Activated naive CD4-positive, alpha-beta T cell treated with Interleukin-2 at 50 U/mL for 16 hours (primary cell): ENCODE data around the gene LRP2BP.

Experiments
- DNase-seq: peaks from one replicate; pipeline ENCODE4 v3.0.0-alpha.2; 2020

The LRP2BP gene

DNA sequence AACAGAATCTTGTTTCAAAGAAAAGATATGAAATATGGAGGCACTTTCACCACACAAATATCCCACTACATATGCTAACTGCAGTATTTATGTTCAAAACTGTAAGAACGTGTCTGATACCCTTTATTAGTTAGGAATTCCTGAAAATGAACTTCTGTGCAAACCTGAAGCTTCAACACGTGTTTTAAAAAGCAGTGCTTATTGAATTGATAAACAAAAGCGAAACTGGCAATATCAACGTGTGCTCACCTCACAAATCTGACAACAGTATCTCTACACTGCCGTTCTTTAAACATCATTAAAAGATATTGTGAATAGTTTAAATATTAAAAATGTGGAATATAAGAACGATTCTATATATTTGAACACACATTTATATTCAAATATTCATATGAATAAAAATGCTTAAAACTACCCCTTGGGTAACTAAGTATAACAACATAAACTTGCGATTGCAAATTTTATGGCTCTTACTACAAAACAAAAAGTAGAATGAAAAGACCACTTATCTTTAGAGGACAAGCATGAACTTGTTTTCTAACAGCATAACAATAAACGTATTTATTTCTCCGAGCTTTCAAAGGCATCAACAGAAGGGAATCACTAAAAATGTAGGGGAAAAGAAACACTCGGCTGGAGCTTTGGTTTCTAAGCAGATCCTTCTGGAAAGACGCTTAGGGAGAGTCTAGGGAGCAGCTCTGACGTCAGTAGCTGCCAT, at the start of gene LRP2BP:
TSS of gene LRP2BP (minus strand) at position 687 of the 718 bp plus-strand sequence. CDS start 17,738 bp downstream, outside the sequence.
- DNase-seq: no peak

DNA sequence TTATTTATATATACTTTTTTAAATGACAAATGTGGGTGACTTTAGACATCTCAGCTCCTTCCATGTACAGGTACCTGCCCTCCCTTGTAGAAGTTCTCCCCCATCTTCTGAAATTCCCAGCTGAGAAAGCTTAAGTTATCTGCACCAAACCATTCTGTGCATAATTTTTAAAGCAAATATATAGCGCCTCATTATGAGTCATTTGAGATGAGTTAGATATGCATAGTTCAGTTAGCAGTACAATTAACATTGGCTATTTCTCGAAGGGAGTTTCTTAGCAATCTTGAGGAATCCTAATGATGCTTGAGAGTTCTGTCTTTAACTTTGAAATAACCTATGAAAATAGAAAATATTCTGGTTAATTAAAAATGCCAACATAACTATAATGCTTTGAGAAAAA, 49.5 kb upstream of the LRP2BP start:
- DNase-seq: no peak

DNA sequence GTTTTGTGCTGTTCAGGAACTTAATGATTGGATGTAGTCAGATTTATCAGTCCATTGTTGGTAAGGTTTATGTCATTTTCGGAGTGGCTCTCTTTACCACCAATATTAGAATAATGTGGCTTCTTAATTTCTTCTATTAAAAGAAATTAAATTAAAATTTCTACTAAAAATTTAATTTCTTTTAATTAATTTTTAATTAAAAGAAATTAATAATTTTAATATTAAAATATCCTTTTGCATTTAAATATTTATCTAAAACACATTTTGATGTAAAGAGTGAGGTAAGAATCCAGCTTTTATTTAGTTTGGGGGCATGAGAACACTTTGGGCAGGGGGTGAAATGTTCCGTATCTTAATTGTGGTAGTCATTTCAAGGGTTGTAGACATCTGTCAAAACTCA, 45.8 kb upstream of the LRP2BP start:
- DNase-seq: no peak

DNA sequence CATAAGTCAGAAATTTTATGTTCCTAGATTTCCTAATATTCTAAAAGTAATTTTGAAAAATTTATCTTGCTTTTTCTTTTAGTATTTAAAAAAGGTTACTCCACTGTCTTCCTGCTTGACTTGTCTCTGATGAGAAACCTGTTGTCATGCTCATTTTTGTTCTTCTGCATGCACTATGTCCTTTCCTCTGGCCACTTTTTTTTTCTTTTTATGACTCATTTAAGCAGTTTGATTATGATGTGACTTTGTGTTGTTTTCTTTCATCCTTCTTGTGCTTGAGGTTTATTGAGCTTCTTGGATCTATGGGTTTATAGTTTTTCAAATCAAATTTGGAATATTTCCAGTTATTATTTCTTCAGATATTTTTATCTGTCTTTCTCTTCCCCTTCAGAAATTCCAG, 42.1 kb upstream of the LRP2BP start:
- no peak for DNase-seq

DNA sequence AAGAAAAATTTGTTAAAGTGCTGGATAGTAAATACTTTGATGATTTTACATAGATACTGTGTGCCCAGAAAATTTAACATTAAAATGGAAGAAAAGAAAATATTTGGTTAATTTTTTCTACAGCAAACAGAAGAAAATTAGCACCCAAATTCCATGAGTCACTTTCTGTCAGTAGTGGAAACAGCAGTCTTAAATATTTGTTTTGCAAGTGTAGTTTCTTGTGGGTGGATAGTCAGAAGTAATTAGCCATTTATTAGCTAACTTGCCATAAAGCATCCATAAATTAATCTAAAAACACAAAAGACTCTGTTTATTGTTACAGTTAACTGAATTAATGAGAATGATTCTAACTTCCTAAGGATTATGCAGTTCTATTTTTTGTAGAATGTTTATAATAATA, 39.7 kb upstream of the LRP2BP start:
- no peak for DNase-seq

DNA sequence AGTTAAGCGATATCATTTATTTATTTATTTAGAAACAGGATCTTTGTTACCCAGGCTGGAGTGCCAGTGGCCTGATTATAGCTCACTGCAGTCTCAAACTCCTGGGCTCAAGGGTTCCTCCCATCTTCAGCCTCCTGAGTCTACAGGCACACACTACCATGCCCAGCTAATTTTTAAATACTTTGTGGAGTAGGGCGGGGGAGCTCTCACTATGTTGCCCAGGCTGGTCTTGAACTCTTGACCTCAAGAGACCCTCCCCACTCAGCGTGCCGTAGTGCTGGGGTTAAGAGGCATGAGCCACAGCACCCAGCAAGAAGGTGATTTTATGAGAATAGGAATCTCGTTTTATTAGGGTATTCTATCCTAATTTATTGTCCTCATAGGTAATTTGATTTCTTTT, 33.9 kb upstream of the LRP2BP start:
- DNase-seq: no peak

DNA sequence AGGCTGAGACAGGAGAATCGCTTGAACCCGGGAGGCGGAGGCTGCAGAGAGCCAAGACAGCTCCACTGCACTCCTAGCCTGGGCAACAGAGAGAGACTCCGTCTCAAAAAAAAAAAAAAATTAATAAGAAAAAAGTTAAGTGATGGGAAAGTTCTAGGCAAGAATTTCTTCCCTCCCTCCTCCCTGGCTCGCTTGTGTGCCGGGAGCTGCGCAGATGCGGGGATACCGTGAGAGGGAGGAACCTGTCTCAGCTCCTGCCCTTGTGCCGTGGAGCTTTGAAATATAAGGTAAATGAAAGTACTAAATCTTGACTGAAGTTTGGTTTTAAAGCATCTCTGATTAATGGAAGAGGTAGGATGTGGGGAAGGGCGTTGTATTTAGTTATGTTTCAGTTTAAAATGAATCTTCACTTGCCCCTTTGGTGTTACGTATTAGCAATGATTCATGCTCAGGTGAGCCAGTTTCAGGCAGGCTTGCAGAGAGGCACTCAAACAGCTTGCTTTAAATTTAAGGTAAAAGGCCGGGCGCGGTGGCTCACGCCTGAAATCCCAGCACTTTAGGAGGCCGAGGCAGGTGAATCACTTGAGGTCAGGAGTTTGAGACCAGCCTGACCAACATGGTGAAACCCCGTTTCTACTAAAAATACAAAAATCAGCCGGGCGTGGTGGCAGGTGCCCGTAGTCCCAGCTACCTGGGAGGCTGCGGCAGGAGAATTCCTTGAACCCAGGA, 31.4 kb upstream of the LRP2BP start:
- no peak for DNase-seq

DNA sequence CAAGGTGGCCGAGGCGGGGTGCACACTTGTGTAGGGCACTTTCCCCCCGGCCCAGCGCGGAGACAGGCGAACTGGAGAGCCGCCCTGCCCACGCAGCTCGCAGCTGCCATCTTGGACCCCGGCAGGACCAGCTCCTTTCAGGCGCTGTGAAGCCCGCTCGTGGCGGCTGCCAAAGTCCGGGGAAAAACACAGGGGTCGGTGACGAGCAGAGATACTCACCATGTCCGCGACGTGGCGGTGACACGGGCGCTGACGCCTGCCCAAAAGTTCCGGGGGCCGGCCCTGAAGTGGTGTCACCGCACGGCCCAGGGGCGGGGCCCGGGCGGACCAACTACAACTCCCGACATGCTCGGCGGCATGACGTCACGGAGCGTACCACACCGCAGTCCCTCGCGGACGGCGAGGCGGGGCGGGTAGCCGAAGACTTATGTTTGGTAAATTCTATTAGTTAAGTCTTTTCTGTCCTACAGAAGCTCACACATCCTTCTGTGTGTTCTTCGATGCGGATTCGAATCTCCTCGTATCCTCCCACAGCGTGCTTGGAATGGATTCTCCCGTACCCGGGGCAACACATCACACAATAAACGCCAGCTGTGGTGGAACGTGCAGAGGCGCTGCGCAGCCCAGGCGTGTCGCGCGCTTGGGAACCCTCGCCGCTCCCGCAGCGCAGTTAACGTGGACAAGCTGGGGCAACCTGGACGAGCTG, 30.1 kb upstream of the LRP2BP start, which contains the start of gene UFSP2:
TSS of gene UFSP2 (minus strand) at position 318 of the 706 bp plus-strand sequence. CDS start at position 222, 96 bp downstream.
- peak; percentile 85 for DNase-seq

DNA sequence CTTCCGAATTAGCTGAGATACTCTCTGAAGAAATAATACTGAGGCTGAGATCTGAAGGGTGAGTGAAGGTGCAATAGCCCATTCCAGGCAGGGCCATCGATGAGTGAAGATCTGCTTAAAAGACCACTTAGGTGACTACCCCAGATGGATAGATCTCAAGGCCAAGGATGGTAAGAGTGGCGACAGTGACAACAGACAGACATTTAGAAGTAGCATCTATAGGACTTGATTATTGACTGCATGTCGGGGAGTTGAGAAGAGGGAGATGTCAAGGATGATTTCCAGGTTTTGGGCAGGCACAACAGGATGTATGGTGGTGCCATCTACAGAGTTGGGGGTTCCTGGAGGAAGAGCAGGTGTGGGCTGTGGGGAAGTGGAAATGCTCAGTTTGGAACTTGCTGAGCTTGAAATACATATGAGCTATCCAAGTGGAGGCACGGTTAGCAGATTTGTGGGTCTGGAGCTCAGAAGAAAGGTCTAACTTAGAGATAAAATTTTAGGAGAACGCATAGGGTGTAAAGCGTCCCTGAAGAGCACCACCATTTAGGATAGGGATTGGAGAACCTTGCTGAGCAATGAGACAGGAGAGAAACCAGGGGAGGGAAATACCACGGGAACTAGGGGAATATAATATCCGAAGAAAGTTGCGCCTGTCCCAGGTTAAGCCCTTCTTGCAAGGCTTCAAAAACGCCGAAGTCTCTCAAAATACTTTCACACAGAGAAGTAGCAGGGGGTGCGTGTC, 29.4 kb upstream of the LRP2BP start:
- no peak for DNase-seq

DNA sequence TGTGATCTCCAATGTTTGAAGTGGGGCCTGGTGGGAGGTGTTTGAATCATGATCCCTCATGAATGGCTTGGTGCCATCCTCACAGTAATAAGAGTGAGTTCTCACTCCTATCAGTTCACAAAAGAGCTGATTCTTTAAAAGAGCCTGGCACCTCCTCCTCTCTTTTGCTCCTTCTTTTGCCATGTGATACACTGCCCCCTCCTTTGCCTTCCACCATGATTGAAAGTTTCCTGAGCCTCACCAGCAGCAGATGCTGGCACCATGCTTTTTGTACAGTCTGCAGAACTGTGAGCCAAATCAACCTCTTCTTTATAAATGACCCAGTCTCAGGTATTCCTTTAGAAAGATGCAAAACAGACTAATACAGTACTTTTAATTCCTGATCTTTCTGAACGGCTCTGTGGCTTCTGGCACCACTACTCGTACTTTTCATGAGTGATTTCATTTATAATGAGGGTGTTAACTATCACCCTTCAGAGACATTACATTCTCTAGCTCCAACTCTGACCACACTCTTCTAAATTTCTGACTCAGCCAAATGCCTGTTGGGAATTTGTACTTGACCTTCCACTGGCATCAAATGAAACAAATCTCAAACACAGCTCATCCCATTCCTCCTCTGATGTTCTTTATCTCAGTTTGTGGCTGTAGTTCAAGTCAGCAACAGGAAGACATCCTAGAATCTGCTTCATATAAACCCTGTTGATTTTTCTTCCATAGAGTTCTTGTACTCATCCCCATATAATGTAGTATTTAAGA, 25.8 kb upstream of the LRP2BP start:
- no peak for DNase-seq

DNA sequence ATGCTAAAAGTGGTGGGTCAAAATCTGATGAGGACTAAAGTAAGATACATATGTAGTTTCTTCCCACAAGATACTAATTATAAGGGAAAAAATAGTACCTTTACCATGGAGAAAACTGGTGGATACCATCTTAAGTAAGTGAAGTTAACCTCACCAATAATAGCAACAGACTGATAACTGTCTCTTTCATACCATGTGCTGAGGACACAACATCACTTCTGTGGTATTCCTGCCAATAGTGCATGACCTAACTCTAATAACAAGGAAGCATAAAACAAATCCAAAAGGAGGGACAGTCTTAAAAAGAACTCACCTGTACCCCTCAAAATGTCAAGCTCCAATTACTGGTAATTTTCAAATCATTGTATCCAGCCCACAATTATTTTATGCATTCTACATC, 21.2 kb upstream of the LRP2BP start:
- DNase-seq: no peak

DNA sequence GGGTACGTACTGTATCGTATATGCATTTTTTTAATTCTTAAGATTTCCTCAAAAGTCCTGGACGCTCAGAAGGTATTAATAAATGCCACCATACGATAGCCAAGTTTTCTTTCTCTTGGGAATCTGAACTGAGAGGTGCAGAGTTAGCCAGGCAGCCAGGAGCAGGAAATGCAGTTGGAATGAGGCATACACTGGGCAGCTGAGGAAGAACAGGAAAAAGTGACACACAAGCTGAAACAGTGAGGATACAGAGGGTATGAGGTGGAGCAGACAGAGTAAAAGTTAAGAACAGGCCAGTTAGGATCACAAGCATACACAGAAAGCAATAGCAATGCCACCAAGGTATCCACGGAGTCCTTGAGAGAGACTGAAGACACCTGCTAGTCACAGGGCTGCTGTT, 16.7 kb upstream of the LRP2BP start:
- no peak for DNase-seq

DNA sequence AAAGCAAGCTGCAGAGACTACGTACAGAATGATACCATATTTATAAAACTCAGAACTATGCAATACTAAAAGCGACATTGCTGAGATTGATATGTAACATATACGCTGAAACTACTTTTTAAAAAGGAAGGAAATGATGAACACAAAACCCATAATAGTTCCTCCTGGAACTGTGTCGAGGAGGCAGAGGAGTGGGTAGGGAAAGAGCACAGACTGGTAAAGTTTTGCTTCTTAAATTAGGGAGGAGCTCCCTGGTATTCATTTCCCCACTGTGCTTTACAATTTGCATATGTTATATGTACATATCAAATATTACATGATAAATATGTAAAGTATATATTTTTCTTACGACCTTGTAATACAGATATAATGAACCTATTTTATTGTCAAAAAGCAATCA, 16.1 kb upstream of the LRP2BP start:
- DNase-seq: no peak

DNA sequence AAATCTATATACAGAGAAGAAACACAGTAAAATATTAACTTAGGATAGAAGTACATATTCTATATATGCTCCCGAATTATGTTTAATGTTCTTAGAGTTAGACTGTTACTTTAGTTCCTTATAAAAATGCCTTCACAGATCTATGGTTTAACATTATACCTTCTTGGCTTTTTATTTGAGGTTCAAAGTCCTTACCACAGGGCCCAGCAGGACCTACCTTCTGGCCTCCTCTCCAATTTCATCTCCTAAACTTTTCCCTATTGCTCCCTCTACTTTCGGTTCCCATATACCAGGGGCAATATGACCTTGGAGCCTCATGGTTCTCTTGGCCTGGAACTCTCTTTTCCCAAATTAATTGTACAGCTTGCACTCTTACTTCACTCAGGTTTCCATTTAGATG, 12.7 kb upstream of the LRP2BP start:
- DNase-seq: no peak

DNA sequence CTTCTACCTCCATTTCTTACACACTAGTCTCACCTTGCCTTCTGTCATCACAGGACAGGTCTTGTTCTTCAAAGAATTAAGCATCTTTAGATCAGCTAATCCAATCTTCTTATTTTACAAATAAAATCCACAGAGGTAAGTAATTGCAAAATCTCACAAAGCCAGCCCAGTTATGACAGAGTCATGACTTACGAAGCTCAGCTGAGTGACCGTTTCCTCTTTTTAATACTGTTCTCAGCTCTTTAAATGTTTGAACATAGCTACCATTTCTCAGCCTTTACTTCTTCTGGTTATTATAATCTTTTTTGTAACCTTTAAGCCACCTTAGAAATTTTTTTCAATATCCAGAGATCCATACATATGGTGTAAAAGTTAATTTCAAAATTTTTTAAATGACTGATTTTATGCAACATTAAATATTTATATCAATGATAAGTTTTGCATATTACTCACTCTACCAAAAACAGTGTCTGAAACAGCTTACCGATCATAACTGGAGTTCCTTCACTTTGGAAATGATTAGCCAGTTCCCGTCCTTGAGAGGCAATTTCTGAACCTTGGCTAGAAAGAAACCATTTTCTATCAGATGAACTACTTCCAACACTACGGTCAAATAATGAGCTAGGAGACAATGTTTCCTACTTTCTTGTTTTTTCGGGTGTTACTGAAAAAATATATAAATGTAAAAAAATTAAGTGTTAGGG, 9.7 kb upstream of the LRP2BP start:
- no peak for DNase-seq

DNA sequence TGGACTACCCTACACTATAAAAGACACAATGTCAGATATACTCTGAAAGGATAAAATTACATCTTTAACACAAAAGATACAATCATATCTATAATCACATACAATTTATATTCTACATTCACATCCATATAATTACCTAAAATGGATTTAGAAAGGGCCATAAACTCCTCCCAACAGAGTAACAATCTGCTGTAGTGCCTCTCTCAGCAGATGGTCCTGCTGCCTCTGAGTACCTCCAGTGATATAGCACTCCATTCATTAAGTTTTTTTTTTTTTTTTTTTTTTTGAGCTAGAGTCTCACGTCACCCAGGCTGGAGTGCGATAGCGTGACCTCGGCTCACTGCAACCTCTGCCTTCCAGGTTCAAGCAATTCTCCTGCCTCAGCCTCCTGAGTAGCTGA, 8.3 kb upstream of the LRP2BP start:
- no peak for DNase-seq

DNA sequence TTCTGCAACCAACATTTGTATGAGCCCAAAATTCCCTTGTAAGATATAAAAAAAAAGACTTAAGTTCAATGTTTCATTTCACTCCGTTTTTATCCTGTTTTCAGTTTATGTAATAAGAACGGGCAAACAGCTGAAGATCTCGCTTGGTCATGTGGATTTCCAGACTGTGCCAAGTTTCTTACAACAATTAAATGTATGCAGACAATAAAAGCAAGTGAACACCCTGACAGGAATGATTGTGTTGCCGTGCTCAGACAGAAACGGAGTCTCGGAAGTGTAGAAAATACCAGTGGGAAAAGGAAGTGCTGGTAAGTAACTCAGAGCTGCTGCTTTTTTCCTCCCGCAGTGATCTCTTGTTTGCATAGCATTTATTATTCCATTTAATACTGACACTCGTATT, 3.7 kb upstream of the LRP2BP start:
- DNase-seq: no peak

DNA sequence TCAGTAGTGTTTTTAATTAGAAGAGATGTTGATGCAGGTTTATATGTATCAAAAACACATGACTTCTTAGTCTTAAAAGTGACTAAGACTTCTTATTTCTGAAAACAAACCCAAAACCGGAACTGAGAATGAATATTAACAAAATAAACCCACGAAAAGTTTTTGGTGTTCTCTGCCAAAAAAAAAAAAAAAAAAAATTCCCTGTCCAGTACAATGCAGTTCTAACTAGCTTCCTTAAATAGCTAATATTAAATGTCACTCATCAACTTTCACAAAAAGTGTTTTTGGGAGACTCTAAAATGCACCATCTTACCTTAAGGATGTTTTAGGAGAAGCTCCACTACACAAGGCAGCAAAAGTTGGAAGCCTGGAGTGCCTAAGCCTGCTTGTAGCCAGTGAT, 2.9 kb upstream of the LRP2BP start:
- DNase-seq: no peak

DNA sequence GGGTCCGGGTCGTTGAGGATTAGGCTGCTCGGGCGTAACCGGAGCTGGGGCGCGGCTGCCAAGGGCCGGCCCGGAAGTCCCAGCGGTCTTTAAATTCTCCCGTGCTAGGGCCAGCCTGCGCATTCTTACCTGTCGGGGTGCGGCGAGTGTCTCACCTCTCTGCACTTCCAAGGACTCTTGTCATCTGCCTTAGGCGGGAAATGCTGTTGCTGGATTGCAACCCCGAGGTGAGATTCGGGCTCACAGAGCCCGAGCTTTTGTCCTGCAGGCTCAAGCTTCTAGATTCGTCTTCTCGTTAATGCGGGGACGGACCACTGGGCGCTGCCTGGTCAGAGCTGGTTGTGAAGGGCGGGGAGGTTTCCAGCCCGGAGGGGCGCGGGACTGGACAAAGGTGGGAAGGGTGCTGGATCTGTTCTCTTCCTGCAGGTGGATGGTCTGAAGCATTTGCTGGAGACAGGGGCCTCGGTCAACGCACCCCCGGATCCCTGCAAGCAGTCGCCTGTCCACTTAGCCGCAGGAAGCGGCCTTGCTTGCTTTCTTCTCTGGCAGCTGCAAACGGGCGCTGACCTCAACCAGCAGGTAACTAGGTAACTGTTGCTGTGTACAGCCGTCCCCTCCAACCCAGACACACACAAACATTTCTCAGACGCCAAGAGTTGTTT, 1.1 kb upstream of the LRP2BP start, which contains the start of gene ANKRD37:
TSS of gene ANKRD37 (plus strand) at position 118 of the 662 bp plus-strand sequence. CDS start at position 201, 83 bp downstream.
- no peak for DNase-seq

DNA sequence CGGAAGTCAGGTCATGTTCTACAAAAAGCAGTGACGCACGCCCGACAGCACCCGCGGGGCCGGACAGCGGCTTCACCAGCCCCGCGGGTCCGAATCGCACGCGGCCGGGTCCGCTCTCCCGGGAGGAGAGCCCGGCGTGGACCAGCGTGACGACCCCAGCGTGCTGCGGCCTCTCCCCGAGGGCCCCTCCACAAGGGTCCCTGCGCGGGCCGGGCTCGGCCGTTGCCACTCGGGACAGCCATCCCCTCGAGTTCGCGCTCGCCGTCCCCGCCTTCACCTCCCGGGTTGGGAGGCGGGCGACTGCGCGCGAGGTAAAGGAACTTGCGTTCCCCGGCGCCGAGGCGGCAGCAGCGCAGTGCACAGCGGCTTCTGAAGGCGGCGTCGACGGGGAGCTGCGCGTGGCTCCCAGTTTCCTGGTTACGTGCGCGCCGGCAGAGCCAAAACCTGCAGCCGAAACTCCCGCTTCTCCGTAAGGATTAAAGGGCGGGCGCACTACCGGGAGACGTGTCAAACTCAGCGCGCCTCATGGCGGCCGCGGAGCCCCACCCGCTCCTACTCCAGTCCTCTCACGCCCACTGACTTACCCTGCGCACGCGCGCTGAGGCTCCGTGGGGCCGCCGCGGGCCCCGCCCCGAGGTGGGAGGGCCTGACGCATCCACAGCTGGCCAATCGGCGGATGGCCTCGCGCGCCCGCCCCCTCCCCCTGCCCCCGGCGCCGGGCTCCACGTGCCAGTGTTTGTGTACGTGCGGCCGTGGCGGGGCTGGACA, 416 bp upstream of the LRP2BP start:
- peak; percentile 98 for DNase-seq
